ENCODE measurements around the gene UGT1A9. TPM values are rescaled to one million over a fixed set of nuclear protein-coding genes. Genes with fewer than 3 reads are reported as not detected.

UGT1A9 gene
- polyA plus RNA-seq, 1 donor from 2014 or later: not detected

Other genes starting within 250 kb of the UGT1A9 start
- gene USP40, start 105.1 kb upstream of the UGT1A9 start, polyA plus RNA-seq: 4.1 TPM
- gene UGT1A8, start 54.3 kb upstream of the UGT1A9 start, polyA plus RNA-seq: not detected
- gene UGT1A10, start 35.5 kb upstream of the UGT1A9 start, polyA plus RNA-seq: not detected
- not detected for gene UGT1A7, start 10.0 kb downstream of the UGT1A9 start, polyA plus RNA-seq
- gene UGT1A6, start 21.0 kb downstream of the UGT1A9 start, polyA plus RNA-seq: not detected
- gene UGT1A5, start 41.0 kb downstream of the UGT1A9 start, polyA plus RNA-seq: not detected
- gene UGT1A4, start 46.8 kb downstream of the UGT1A9 start, polyA plus RNA-seq: not detected
- gene UGT1A3, start 57.1 kb downstream of the UGT1A9 start, polyA plus RNA-seq: not detected
- not detected for gene UGT1A1, start 88.4 kb downstream of the UGT1A9 start, polyA plus RNA-seq
- not detected for gene MROH2A, start 106.4 kb downstream of the UGT1A9 start, polyA plus RNA-seq
- gene HJURP, start 182.6 kb downstream of the UGT1A9 start, polyA plus RNA-seq: not detected
- not detected for gene TRPM8, start 245.5 kb downstream of the UGT1A9 start, polyA plus RNA-seq